HG03175 (cell line): ENCODE measurements around the gene RALGAPA2.
"Not testable (repeated sequence)": the region's sequence is repeated elsewhere in the genome, so short reads cannot be mapped to it uniquely, and the experiment has no call there.

ENCODE experiments used
- ATAC-seq: cut with Tn5 transposase; IDR thresholded peaks from one replicate; pipeline ENCODE4 v1.9.1; 2021; ENCODE audit warnings: mild to moderate bottlenecking, moderate library complexity; ENCODE audit not compliant: unreplicated experiment

RALGAPA2 gene

DNA sequence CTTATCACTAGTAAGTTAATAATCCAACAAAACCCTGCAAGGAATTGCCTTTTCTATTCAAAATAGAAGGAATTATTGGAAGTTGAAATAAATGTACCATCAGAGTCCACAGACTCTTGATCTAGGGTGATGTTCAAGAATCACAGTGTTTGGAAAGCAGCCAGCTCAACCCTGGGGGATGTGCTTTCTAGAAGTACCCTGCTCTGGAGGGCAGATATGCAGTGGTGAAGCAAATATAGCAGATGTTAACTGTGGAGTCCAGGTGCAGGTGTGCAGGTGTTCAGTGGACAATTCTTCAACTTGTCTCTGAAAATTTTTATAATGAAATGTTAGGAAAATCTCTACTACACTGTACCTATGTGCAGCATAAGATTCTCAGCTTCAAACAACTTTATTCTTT, 353.6 kb downstream of the RALGAPA2 start:
- ATAC-seq = no peak

GRCh38 chr20:20355503-20355902, 356.9 kb downstream of the RALGAPA2 start:
- not testable (repeated sequence) for ATAC-seq

- ATAC-seq = no peak
These were observed 358.9 kb downstream of the RALGAPA2 start for GRCh38 chr20:20353576-20353975.

GRCh38 chr20:20344476-20344875, 368.0 kb downstream of the RALGAPA2 start:
- ATAC-seq = no peak

- no peak for ATAC-seq
These were observed 368.5 kb downstream of the RALGAPA2 start for GRCh38 chr20:20343932-20344331.
